GM20000 (cell line): ENCODE results near the gene TPD52L2.

Experiments used
- DNase-seq: peaks from one replicate; pipeline ENCODE4 v3.0.0; 2012; ENCODE audit warnings: low spot score
- TF ChIP-seq, protein P1 (sequence below): IDR thresholded peaks from 2 replicates; pipeline ENCODE4 v1.5.1; 2012; ENCODE audit warnings: mild to moderate bottlenecking, control low read depth; ENCODE audit errors: extremely low read depth, missing control alignments

TPD52L2 gene

GRCh38 chr20:63830841-63831588 lies 34.1 kb upstream of the TPD52L2 start, which contains the start of gene ZBTB46:
TSS of gene ZBTB46 (minus strand) at chr20:63831264. CDS start at chr20:63790757, 40,507 bp downstream.
- DNase-seq: peak; percentile 99
- TF ChIP-seq, protein P1, sequence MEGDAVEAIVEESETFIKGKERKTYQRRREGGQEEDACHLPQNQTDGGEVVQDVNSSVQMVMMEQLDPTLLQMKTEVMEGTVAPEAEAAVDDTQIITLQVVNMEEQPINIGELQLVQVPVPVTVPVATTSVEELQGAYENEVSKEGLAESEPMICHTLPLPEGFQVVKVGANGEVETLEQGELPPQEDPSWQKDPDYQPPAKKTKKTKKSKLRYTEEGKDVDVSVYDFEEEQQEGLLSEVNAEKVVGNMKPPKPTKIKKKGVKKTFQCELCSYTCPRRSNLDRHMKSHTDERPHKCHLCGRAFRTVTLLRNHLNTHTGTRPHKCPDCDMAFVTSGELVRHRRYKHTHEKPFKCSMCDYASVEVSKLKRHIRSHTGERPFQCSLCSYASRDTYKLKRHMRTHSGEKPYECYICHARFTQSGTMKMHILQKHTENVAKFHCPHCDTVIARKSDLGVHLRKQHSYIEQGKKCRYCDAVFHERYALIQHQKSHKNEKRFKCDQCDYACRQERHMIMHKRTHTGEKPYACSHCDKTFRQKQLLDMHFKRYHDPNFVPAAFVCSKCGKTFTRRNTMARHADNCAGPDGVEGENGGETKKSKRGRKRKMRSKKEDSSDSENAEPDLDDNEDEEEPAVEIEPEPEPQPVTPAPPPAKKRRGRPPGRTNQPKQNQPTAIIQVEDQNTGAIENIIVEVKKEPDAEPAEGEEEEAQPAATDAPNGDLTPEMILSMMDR: no peak

- DNase-seq: no peak
These were observed 33.5 kb upstream of the TPD52L2 start for GRCh38 chr20:63831646-63831992.

DNA sequence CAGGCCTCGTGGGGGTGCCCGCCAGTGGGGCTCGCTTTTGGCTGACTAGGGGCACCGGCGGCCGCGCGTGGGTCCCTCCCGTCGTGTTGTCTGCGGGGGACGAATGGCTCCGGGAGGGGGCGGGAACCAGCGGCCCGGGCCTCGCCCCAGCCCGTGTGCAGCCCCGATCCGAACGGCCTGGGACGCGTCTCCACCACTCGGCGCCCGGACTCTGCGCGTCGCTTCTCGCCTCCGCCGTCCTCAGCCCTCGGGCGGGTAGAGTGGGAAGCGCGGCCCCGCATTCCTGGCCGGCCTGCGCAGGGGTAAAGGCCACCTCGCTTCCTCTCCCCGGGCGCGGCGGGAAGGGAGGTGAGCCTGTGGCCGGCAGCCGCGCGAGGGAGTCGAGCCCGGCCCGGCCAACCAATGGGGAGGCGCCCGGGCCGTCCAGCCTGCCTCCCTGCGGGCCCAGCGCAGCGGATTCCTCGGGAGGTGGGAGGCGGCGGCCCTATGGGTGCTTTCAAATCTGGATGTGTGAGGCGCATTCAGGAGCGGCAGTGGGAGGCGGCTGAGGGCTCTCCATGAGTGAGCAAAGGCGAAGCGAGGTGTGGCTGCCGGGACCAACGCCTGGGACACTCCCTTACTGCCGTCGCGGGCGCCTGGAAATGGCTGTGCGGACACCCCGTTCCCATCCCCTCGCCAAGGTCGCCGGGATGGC lies 32.9 kb upstream of the TPD52L2 start:
- DNase-seq: no peak
- TF ChIP-seq, protein P1: no peak

More at GRCh38 chr20:63831646-63831992, 33.5 kb upstream of the TPD52L2 start:
- TF ChIP-seq, protein P1: no peak

- no peak for DNase-seq
- TF ChIP-seq, protein P1: no peak
These were observed 31.1 kb upstream of the TPD52L2 start for GRCh38 chr20:63833776-63834490.

GRCh38 chr20:63834491-63834880 lies 30.6 kb upstream of the TPD52L2 start:
- DNase-seq: no peak
- TF ChIP-seq, protein P1: no peak

GRCh38 chr20:63835021-63835858 lies 29.8 kb upstream of the TPD52L2 start:
- TF ChIP-seq, protein P1: no peak
- DNase-seq: peak; percentile 77
